C4-2B (cell line): ENCODE data around the gene WNT3.

Experiments used
- H3K27ac ChIP-seq: fragments of 450-650 bp; 2 replicates; pipeline ENCODE4 v1.5.1; 2017
- ZFX ChIP-seq: fragments of 450-650 bp; IDR thresholded peaks from 2 replicates; pipeline ENCODE4 v1.6.1; 2017
- TF ChIP-seq, protein P1 (sequence below): fragments of 450-650 bp; conservative IDR thresholded peaks from 2 replicates; pipeline ENCODE4 v1.5.1; 2017; ENCODE audit warnings: mild to moderate bottlenecking

Gene WNT3

DNA sequence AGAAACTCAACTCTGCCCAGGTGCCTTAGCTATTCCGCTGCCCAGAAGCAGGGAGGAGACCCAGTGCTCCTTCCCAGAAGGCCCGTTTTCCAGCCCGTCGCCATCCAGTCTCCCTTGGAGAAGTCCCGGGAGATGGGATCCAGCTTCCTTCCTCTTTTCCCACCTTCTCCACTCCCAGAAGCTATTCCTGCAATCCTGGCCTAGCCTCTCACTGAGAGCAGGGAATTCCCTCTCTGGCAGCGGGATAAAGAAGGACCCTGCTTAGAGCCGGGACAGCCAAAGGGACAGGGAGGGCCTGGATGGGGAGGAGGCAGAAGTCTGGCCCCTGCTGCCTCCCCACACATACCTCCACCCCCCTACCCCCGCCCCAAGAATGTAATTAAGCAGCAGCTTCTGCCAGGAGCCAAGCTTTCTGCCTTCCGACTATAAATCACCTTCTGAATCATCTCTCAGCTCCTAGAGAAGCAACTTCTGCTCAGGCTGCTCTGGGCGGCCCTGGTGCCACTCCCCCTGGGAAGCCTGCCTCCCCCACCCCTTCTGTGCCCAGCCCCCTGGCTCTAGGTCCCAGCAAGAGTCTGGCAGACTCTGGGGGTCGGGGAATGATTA lies 6.4 kb downstream of the WNT3 start:
- H3K27ac ChIP-seq, result no peak overlapping the region
- TF ChIP-seq, protein P1, sequence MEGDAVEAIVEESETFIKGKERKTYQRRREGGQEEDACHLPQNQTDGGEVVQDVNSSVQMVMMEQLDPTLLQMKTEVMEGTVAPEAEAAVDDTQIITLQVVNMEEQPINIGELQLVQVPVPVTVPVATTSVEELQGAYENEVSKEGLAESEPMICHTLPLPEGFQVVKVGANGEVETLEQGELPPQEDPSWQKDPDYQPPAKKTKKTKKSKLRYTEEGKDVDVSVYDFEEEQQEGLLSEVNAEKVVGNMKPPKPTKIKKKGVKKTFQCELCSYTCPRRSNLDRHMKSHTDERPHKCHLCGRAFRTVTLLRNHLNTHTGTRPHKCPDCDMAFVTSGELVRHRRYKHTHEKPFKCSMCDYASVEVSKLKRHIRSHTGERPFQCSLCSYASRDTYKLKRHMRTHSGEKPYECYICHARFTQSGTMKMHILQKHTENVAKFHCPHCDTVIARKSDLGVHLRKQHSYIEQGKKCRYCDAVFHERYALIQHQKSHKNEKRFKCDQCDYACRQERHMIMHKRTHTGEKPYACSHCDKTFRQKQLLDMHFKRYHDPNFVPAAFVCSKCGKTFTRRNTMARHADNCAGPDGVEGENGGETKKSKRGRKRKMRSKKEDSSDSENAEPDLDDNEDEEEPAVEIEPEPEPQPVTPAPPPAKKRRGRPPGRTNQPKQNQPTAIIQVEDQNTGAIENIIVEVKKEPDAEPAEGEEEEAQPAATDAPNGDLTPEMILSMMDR, result no peak
- TF ChIP-seq ZFX, result no peak

DNA sequence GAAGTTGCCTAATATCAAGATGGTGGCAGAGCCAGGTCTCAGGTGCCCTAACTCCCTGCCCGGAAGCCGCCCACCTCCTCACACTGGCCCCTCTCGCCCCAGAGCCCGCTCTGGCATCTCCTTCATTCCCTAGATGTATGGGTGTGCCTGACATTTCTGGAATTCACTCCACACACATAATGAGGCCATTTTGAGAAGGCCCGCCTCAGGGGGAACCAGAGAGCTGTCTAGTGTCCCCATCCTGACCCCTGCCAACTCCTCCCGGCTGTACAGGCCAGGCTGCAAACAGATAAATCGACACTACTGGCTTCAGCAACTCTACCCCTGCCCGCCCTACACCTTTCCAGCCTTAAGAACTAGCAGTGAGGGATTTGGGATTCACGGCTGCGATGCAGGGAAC lies 7.7 kb downstream of the WNT3 start:
- no peak overlapping the region for H3K27ac ChIP-seq
- TF ChIP-seq, protein P1, result no peak
- no peak for TF ChIP-seq ZFX

DNA sequence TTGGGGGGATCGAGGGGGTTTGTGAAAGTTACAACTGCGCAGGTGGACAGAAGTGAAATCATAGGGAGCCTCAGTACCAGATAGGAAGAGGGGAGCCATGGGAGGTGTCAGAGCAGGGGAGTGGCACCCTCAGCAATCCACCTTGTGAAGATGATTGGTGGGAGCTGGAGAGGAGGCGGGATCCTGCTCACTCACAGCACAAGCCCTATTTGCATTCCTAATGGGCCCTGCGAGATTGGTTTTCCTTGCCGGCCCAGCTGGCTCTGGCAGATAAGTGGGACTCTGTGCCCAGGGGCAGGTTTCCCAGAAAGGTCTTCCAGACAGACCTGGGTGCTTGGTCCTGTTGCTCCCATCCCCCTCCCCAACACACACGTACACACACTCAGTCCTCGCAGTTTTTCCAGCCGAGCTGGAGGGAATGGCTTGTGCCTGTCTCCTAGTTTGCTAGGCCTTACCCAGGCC lies 9.4 kb downstream of the WNT3 start:
- TF ChIP-seq, protein P1, result no peak
- no peak overlapping the region for H3K27ac ChIP-seq

DNA sequence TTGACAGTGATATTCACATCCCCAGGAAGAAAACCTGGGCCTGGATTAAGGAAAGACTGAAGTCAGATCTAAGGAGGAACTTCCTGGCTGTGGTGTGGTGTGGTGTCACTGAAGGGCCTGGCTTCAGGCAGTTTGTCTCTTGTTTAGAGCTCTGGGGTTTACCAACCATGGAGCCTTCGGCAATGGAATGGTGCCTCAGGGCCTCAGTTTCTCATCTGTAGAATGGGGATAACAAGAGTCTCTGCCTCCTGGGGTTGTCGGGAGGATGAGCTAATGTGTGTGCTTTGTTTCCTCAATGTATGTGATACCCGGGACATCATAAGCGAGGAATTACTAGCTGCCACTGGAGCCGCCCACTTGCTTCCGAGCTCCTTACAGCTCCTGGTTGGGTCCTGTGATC lies 12.7 kb downstream of the WNT3 start:
- H3K27ac ChIP-seq, result no peak overlapping the region
- TF ChIP-seq ZFX, result no peak
- TF ChIP-seq, protein P1, result no peak

DNA sequence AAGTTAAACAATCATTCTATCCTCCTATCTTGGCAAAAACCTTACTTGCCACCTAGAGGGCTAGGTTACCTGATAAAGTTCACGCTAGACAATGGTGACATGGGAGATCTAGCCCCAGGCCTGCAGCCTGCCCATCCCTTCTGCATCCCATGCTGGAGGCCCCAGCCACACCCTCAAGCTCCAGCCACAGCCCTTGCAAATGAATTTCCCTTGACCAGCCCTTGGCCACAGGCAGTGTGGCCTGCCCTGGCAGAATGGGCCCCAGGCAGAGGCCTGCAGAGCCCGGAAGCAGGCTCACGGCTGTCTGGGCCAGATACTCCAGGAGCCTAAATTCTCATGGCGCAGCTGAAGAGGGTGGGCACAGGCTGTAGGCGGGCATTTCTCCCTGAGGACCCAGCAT lies 14.9 kb downstream of the WNT3 start:
- no peak overlapping the region for H3K27ac ChIP-seq
- TF ChIP-seq, protein P1, result no peak
- TF ChIP-seq ZFX, result no peak

DNA sequence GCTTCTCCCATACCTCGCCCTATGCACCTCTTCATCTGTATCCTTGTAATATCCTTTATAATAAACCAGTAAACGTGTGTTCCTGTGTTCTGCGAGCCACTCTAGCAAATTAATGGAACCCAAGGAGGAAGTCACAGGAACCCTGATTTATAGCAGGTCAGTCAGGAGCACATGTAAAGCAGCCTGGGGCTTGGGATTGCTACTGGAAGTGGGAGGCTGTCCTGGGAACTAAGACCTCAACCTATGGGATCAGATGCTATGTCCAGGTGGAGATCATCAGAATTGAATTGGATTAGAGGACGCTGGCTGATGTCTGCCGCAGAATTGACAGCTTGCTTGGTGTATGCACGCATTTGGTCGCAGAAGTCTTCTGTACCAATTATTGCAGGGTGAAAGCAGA lies 15.7 kb downstream of the WNT3 start:
- TF ChIP-seq, protein P1, result no peak
- no peak for TF ChIP-seq ZFX
- no peak overlapping the region for H3K27ac ChIP-seq

DNA sequence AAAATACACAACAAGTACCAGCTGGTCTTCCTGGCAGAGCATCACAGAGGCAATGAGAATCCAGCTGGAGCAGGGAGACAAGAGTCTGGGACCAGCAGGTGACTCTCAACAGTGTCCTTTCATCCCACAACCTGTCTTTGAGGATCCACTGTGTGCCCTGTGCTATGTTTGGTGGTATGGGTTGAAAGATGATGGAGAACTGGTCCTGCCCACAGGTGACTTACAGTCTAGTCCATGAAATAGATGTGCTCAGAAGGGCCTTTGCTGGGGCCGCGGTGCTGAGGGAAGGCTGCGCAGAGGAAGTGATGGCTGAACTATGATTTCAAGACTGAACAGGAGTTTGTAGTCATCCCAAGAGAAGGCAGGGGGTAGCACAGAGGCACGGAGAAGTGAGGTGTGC lies 17.9 kb downstream of the WNT3 start:
- TF ChIP-seq, protein P1, result no peak
- TF ChIP-seq ZFX, result no peak
- no peak overlapping the region for H3K27ac ChIP-seq
